IPS DF 19.7 (cell line): ENCODE results near the gene TSPAN19.

Source experiments
- DNase-seq: peaks from one replicate; pipeline ENCODE4 v3.0.0-alpha.2; 2013; ENCODE audit warnings: low read depth, low spot score

The TSPAN19 gene

GRCh38 chr12:85002778-85003296 is 33.2 kb downstream of the TSPAN19 start:
- DNase-seq = no peak

GRCh38 chr12:85000729-85001128 is 35.3 kb downstream of the TSPAN19 start:
- DNase-seq = no peak

DNA sequence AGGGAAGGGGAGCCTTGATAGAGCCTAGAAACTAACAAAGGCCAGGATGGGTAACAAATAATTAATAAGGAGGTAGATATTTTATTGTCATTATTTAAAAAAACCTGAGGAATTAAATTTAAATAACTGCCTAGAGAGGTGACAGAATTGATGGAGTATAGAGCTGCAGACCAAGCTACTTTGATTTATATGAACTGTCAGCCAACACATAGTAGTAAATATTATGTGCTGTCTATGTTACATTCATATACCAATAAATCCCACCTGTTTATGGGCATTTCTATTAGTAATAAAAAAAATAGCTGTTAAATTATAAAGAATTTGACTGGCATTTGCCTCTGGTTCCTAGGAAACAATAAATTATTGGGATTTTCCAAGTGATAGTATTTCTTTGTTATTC is 37.7 kb downstream of the TSPAN19 start:
- no peak for DNase-seq

DNA sequence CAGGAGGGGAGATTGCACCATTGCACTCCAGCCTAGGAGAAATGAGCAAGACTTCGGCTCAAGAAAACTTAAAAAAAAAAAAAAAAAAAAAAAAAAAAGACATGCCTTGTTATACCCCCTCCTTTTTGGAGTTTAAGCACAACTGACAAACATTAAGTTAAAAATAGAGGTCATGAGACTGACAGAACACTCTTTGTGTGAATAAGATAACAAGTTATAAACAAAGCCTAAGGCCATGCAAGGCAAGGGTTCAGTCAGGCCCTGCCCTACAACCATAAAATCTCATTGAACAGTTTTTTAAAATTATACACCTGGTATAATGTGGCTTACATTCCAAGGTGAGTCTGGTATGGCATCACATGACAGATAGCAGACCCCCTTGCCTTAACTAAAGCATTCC is 39.3 kb downstream of the TSPAN19 start:
- DNase-seq = no peak

DNA sequence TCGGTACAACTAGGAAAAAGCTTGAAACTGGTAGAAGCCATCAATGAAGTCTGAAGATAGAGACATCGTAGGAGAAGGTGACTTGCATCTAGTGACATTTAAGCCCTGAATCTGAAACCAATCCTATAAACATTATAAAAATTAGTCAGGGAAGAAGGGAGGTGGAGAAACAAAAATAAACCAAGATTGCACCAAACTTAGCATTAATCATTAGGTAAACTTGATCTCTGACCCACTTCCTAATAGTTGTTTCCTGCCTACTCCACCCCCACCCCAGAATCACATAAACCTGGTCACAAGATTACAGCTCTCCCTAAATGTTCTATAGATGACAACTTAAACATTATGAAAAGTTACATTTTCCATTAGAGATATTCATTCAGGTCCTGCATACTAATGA is 40.4 kb downstream of the TSPAN19 start:
- DNase-seq = no peak

GRCh38 chr12:84994426-84994825 is 41.7 kb downstream of the TSPAN19 start:
- DNase-seq = no peak

DNA sequence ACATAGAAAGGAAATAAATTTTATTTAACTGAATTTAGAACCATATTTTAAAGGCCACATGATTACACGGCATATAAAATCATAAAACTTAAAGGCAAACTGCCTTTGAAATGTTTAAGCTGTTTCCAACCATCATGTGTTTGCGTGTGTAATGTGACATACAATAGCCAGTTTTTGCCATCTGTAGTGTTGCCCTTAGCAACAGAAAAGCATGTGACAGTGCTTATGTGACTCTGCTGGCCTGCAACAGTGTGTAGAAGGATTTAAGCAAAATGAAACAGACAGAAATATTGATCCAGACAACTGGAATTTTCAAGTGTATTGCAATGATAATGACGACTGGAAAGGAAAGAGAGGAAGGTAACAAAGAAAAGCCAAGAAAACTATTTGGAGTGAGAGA is 49.5 kb downstream of the TSPAN19 start:
- DNase-seq = no peak

GRCh38 chr12:84986117-84986516 is 50.0 kb downstream of the TSPAN19 start:
- no peak for DNase-seq

GRCh38 chr12:84983289-84983688 is 52.8 kb downstream of the TSPAN19 start:
- DNase-seq = no peak

GRCh38 chr12:84982888-84983287 is 53.2 kb downstream of the TSPAN19 start:
- DNase-seq = no peak

- no peak for DNase-seq
Observed at GRCh38 chr12:84978921-84979320, 57.2 kb downstream of the TSPAN19 start.

DNA sequence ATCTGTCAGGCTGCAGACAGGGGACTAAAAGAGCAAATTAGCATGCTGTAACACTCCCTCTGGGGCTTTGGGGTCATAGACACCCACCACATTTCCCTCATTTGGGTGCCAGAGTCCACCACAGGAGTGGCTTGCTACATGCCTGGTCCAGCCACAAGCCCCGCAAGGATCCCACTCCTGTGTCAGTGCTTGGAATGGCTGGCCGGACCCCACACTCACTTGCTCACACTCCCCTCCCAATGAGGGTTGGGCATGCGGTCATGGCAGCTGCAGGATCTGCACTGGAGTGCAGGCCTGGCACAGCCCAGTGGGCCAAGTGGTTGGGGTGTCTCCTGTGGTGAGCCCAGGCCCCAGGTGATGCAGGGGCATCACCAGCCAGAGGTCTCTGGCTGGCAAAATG is 59.9 kb downstream of the TSPAN19 start:
- no peak for DNase-seq

GRCh38 chr12:84974155-84974815 is 61.8 kb downstream of the TSPAN19 start:
- no peak for DNase-seq

DNA sequence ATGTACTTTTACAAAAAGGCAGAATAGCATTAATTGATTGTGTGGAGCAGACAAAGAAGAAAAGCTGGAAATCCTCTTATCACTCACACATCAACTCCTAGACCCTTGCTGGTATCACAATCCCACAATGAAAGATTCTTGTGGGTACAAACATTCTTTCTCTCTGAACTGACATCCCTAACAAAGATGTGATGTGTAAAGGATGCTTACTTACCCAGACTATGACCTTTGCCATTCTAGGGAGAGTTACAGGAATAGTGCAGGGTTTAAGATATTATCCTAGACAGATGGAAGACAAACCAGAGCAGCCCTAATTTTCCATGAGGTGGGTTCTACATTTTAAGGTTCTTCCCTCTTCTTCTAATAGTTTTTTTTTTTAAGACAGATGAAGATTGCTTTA is 63.1 kb downstream of the TSPAN19 start:
- DNase-seq = no peak

GRCh38 chr12:84969226-84969625 is 66.9 kb downstream of the TSPAN19 start:
- DNase-seq = no peak
